Stimulated activated CD8-positive, alpha-beta memory T cell treated with anti-CD3 and anti-CD28 coated beads, Interleukin-12 subunit alpha, Interleukin-12 subunit beta, amount 100 ng/mL, for 24 hours (primary cell): ENCODE measurements around the gene MPRIP.
"Not testable (repeated sequence)": the region's sequence is repeated elsewhere in the genome, so short reads cannot be mapped to it uniquely, and the experiment has no call there.

ENCODE experiments used
- DNase-seq: peaks from one replicate; pipeline ENCODE4 v3.0.0-alpha.2; 2020; ENCODE audit errors: extremely low read depth

Gene MPRIP

DNA sequence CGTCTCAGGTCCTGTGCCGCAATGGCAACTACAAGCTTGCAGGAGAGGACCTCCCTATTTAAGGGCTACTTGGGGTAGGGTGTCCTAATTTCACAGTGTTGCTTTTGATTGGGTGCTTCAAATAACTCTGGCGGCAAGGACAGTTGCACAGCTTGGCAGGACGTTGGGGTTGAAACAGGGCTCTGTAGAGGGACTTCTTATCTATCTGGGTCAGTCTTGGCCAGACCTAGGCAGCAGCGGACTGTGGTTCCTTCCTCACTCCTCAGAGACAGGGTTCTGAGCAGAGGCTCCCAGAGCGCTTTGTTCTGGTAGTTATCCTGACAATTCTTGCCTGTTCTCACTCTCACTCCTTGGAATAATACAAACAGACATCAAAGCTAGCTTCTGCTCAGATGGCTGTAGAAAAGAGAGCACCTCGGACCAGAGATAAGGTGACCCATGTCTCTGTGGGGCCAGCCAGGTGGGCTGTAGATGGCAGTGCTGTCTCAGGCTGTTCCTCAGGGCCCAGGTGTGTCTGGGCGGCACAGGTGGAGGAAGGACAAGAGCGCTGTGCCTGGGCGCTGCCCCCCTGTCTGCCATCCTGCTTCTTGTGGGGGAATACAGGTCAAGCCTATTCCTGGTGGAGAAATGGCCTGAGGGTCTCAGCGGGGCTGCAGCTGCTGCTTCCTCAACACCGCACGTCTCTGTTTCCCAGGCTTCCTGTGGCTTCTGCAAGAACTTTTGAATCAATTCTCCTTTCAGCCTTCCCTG, 102.8 kb downstream of the MPRIP start:
- no peak for DNase-seq

DNA sequence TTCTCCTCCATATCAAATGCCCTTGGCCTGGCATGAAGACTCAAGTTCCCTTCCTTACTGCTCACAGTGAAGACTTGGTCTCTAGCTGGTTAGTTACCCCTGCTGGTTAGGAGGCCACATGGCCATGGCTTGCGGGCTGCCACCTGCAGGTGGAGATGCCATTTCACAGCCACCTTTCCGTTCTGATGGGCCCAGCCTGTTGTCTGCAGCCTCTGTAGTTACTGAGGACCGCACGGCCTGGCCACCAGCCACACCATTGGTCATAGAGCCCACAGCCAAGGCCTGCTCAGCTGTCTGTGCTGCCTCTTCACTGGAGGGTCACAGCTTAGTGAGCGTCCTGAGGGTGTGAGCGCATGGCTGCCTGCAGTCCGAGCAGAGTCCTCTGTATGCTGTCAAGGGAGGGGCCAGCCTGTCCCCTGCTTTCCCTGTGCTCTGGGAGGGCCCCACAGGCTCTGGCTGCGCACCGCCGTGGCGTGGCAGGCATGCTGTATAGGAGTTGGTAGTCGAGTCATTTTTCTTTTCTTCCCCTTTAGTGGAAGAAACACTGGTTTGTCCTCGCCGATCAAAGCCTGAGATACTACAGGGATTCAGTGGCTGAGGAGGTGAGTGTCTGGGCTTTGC, 104.6 kb downstream of the MPRIP start:
- no peak for DNase-seq

DNA sequence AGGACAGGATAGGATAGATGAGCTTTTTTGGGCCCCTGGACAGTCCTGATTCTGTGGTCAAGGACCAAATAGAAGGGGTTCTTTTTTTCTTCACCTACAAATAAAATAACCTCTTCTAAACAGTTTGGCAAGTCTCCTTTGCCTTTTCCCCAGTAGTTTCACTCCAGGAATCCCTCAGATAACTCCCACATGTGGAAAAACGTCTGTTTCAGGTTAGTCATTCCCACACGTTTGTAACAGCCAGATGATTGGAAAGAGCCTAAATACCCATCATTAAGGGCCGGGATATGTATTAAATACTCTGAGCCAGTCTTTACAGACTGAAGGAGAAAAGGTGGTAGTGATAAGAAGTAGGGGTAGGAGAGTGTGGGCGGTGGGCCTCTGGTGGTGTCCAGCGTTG, 105.6 kb downstream of the MPRIP start:
- no peak for DNase-seq

GRCh38 chr17:17149520-17150447, 107.5 kb downstream of the MPRIP start:
- DNase-seq = no peak

DNA sequence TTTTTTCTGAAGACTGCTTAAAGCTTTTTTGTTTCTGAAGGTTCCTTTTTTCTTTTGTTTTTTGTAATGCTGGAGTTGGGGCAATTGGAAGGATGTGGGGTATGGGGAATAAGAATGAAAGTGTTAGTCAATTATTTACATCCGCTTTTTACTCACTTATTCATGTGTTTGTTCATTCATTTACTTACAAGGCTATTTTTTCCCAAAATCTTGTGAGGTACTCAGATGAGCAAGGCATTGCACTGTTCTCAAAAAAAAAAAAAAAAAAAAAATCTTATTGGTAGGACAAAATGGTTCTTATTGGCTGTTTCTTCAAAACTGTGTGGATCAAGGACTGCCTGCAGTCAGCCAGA, 108.2 kb downstream of the MPRIP start:
- DNase-seq = no peak

DNA sequence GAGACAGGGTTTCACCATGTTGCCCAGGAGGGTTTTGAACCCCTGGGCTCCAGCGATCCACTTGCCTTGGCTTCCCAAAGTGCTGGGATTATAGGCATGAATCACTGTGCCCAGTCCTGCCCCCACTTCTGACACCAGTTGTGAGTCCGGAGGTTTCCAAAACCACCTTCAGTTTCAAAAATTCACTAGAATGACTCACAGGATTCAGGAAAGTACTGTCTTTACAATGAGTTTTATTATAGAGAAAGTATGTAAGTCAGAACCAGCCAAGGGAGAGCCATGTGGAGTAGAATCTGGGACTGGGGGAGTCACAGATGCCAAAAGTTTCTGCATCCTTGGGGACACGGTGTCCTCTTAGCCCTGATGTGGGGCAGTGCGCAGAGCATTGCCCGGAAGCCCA, 108.8 kb downstream of the MPRIP start:
- DNase-seq = no peak

GRCh38 chr17:17151541-17151940, 109.3 kb downstream of the MPRIP start:
- no peak for DNase-seq

GRCh38 chr17:17151962-17152361, 109.7 kb downstream of the MPRIP start:
- DNase-seq = no peak

DNA sequence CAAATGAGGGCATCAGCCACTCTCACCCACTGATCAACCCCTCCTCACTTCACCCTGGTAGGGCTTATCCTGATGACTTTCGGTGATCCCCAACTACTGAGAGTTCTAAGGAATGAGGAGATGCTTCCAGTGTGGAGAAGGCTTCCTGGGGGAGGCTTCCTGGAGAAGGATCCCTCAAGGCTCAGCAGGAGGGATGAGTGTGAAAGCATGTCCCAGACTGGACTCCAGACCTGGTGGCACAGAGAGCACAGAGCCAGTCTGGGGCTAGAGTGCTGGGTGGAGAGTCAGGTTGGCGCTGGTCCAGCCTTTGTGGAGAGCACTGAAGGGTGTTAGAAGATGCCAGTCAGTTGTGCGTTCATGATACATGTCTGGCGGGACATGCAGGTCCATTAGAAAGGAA, 110.1 kb downstream of the MPRIP start:
- DNase-seq = no peak

DNA sequence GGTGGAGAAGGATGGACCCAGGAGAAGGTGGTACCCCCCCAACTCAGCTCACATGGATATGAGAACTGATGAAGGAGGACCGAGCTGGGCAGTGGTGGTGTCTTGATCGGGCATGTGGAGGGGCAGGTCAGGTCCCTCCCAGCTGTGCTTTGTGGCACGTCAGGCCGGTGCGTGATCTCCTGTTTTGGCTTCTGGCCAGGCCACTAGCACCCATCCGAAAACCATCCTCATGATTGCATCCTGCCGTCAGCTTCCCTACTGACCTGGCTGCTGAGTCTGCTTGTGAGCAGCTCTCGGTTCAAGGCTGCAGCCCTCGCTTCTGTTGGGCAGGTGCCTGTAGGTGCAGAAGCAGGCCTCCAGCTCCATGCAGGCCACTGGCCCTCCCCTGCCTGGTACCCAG, 110.8 kb downstream of the MPRIP start:
- DNase-seq = no peak

- no peak for DNase-seq
These were observed 111.5 kb downstream of the MPRIP start for GRCh38 chr17:17153709-17154108.

DNA sequence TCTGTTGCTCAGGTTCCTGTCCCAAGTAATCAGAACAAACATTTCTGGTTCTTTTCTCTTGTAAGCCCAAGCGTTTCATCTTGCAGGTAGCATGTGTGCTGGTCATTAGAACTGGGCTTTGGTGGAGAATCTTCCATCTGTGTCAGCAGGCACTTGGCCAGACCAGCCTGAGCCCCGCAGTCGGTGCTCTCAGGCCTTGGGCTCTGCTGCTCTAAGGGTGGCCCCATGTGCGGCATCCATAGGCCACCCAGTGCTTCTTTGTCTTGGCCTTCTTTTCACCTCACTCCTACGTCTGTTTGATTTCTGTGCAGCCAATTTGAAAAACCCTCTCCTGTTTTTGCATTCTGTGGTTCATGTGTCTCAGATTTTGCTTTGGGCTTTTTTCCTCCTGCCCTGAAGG, 112.3 kb downstream of the MPRIP start:
- no peak for DNase-seq

GRCh38 chr17:17154981-17155380, 112.7 kb downstream of the MPRIP start:
- DNase-seq = no peak

- no peak for DNase-seq
These were observed 113.3 kb downstream of the MPRIP start for GRCh38 chr17:17155568-17155967.

GRCh38 chr17:17156107-17156506, 113.8 kb downstream of the MPRIP start:
- no peak for DNase-seq

DNA sequence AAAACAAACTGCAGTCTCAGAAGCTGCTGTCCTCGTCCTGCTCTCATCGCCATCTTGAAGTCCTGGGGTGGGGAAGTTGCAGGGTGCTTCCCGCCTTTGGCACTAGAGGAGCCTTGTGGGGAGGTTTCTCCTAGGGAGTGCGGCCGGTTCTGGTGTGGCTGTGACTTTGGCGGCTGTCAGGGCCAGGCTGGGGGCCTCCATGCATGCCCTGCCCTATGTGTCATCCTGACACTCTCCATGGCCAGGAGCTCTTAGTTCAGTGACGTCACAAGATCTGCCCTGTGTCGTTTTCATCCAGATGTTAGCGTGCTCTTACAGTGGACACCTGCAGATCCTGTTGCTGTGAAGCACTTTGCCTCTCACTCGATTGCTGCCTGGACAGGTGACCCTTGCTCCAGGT, 114.3 kb downstream of the MPRIP start:
- DNase-seq = no peak

- DNase-seq = no peak
These were observed 114.8 kb downstream of the MPRIP start for GRCh38 chr17:17157041-17157440.

DNA sequence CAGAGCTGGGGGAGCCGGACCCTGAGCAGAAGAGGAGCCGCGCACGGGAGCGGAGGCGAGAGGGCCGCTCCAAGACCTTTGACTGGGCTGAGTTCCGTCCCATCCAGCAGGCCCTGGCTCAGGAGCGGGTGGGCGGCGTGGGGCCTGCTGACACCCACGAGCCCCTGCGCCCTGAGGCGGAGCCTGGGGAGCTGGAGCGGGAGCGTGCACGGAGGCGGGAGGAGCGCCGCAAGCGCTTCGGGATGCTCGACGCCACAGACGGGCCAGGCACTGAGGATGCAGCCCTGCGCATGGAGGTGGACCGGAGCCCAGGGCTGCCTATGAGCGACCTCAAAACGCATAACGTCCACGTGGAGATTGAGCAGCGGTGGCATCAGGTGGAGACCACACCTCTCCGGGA, 116.2 kb downstream of the MPRIP start:
- not testable (repeated sequence) for DNase-seq

DNA sequence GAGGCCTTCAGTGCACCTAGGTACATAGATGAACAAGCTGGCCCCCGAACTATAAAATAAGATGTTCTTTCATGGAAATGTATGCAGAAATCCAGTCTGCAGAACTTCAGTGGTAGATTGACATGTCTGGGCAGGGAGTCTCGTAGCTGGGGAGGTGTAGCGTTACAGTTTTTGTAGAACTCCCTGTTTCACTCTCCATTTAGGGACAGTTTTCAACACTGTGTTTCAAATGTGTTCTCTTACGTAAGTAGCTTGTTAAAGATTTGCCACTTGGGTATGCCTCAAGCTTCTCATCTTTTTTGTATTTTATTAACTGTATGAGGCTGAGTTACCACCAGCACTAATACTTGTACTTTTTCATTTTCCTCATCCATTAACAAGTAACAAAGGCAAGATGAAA, 117.3 kb downstream of the MPRIP start:
- no peak for DNase-seq

- no peak for DNase-seq
These were observed 118.9 kb downstream of the MPRIP start for GRCh38 chr17:17161121-17161520.

GRCh38 chr17:17161759-17162158, 119.5 kb downstream of the MPRIP start:
- no peak for DNase-seq

GRCh38 chr17:17164156-17164555, 121.9 kb downstream of the MPRIP start:
- DNase-seq = no peak

DNA sequence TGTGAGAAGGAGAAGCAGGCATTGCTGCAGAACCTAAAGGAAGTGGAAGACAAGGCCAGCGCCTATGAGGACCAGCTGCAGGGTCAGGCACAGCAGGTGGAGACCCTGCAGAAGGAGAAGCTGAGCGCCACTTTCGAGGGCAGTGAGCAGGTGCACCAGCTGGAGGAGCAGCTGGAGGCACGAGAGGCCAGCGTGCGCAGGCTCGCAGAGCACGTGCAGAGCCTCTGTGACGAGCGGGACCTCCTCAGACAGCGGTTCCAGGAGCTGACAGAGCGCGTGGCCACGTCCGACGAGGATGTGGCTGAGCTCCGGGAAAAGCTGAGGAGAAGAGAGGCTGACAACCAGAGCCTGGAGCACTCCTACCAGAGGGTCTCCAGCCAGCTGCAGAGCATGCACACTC, 122.4 kb downstream of the MPRIP start:
- DNase-seq = no peak
